B cell (primary cell): ENCODE measurements around the gene HS3ST1. TPM values are rescaled to one million over a fixed set of nuclear protein-coding genes. Genes with fewer than 3 reads are reported as not detected.
A peak's percentile ranks its signal among the peaks of the same experiment; 100 is the strongest.

Experiments
- ATAC-seq: fragments of 200-7000 bp; cut with Tn5 transposase; one replicate; pipeline ENCODE4 v1.10.0; 2021; ENCODE audit warnings: low read depth, mild to moderate bottlenecking, moderate number of reproducible peaks, moderate library complexity
- CTCF ChIA-PET: fragments of 350-600 bp; sonication (Branson Sonifier 250); formaldehyde crosslinking; loops from one replicate; lab custom pipeline; 2021; ENCODE audit warnings: antibody characterized with exemption, inconsistent platforms; lab: Charles Lee
- POLR2A ChIA-PET: fragments of 350-600 bp; sonication (Branson Sonifier 250); formaldehyde crosslinking; loops from one replicate; lab custom pipeline; 2021; ENCODE audit warnings: antibody characterized with exemption; lab: Charles Lee
- DNase-seq: peaks from one replicate; pipeline ENCODE4 v3.0.0; 2013
- H2AFZ ChIP-seq: 2 replicates; pipeline ENCODE4 v1.6.1; 2012; ENCODE audit warnings: mild to moderate bottlenecking, low read depth, low read length; ENCODE audit not compliant: insufficient read depth, poor library complexity, severe bottlenecking
- H3K27ac ChIP-seq, 2 donors: 1 replicate in 1 of 2; 2 replicates in 1 of 2; pipeline ENCODE4 v1.5.1; 2012 to 2013; ENCODE audit warnings: low read length in 2 of 2, mild to moderate bottlenecking in 2 of 2, moderate library complexity in 1 of 2
- H3K27me3 ChIP-seq, 4 experiments: fragments of 200-600 bp in 1 of 4; sonication (generic) in 1 of 4; replicated peaks in 1 of 4; 1 replicate in 2 of 4; 2 replicates in 2 of 4; pipeline versions ENCODE4 v1.6.1 to v1.7.0; 2013 to 2016; ENCODE audit warnings: low read length in 3 of 4, mild to moderate bottlenecking in 2 of 4, mixed read lengths in 1 of 4, moderate library complexity in 1 of 4; ENCODE audit not compliant: insufficient read depth in 4 of 4, control insufficient read depth in 3 of 4; ENCODE audit errors: control extremely low read depth in 1 of 4
- H3K36me3 ChIP-seq, 2 experiments: replicated peaks in 1 of 2; 1 replicate in 1 of 2; 2 replicates in 1 of 2; pipeline versions ENCODE4 v1.6.1 to v1.7.1; 2013; ENCODE audit warnings: low read length in 1 of 2; ENCODE audit not compliant: insufficient read depth in 2 of 2, control insufficient read depth in 1 of 2; ENCODE audit errors: control extremely low read depth in 1 of 2, extremely low read depth in 1 of 2
- H3K4me1 ChIP-seq, 2 donors: fragments of 200-600 bp in 1 of 2; sonication (generic) in 1 of 2; 1 replicate in 1 of 2; 2 replicates in 1 of 2; pipeline versions ENCODE4 v1.5.1 to v1.6.1; 2013 to 2017; ENCODE audit warnings: low read length in 2 of 2; ENCODE audit not compliant: control insufficient read depth in 2 of 2, insufficient read depth in 2 of 2
- H3K4me2 ChIP-seq: replicated peaks from 2 replicates; pipeline ENCODE3; 2012; ENCODE audit warnings: mild to moderate bottlenecking, low read depth, low read length; ENCODE audit not compliant: poor library complexity, severe bottlenecking
- H3K4me3 ChIP-seq, 5 experiments: fragments of 200-600 bp in 1 of 5; sonication (generic) in 1 of 5; 1 replicate in 3 of 5; 2 replicates in 2 of 5; pipeline versions ENCODE4 v1.5.1 to v1.7.0; 2011 to 2016; ENCODE audit warnings: low read length in 4 of 5, mild to moderate bottlenecking in 4 of 5, low read depth in 2 of 5, control low read depth in 1 of 5, moderate library complexity in 1 of 5; ENCODE audit not compliant: insufficient read depth in 1 of 5; ENCODE audit errors: control extremely low read depth in 1 of 5, extremely low read depth in 1 of 5
- H3K79me2 ChIP-seq: fragments of 200-600 bp; sonication (generic); one replicate; pipeline ENCODE4 v1.6.0; 2016; ENCODE audit warnings: low read length; ENCODE audit not compliant: control insufficient read depth, insufficient read depth
- H3K9ac ChIP-seq: fragments of 200-600 bp; sonication (generic); 2 replicates; pipeline ENCODE4 v1.6.1; 2017; ENCODE audit warnings: mild to moderate bottlenecking, low read length, moderate library complexity
- H3K9me3 ChIP-seq, 3 donors: one replicate each; pipeline versions ENCODE4 v1.6.1 to v1.7.1; 2013; ENCODE audit warnings: low read length in 2 of 3; ENCODE audit not compliant: control insufficient read depth in 2 of 3, insufficient read depth in 1 of 3; ENCODE audit errors: control extremely low read depth in 1 of 3
- H4K20me1 ChIP-seq: 2 replicates; pipeline ENCODE4 v1.6.0; 2012; ENCODE audit warnings: mild to moderate bottlenecking, low read length; ENCODE audit not compliant: insufficient read depth, control insufficient read depth, poor library complexity, severe bottlenecking
- H3K27ac Mint-ChIP-seq: one replicate; pipeline ENCODE4 v1.8.0; 2021; ENCODE audit warnings: mixed read lengths
- H3K27me3 Mint-ChIP-seq: one replicate; pipeline ENCODE4 v1.8.0; 2021; ENCODE audit warnings: mixed read lengths
- H3K4me1 Mint-ChIP-seq: one replicate; pipeline ENCODE4 v1.8.0; 2021; ENCODE audit warnings: mixed read lengths
- H3K4me3 Mint-ChIP-seq: one replicate; pipeline ENCODE4 v1.8.0; 2021; ENCODE audit warnings: mixed read lengths
- H3K9me3 Mint-ChIP-seq: one replicate; pipeline ENCODE4 v1.8.0; 2022; ENCODE audit warnings: mixed read lengths; ENCODE audit not compliant: insufficient read depth
- CTCF ChIP-seq: fragments of 200-600 bp; IDR thresholded peaks from one replicate; pipeline ENCODE4 v1.8.0; 2022; ENCODE audit warnings: antibody characterized with exemption, mild to moderate bottlenecking
- EZH2 ChIP-seq: IDR thresholded peaks from 2 replicates; pipeline ENCODE4 v1.6.1; 2012; ENCODE audit warnings: borderline replicate concordance, low read depth, mild to moderate bottlenecking, moderate library complexity, low read length; ENCODE audit not compliant: insufficient read depth, poor library complexity, severe bottlenecking
- WGBS: methylation state at CpG from one replicate; pipeline ENCODE4 v1.1.5; 2013; ENCODE audit warnings: missing lambda C conversion rate; ENCODE audit not compliant: insufficient coverage; 5-methylcytosine and 5-hydroxymethylcytosine counted together
- intact Hi-C: fragments of 100-400 bp; cut with micrococcal nuclease; formaldehyde crosslinking; loops from one replicate; pipeline ENCODE4 v1.10.0; 2022
- polyA plus RNA-seq: library from polyadenylated mRNA; depleted of rRNA; stranded (reverse); fragments of >200 nt; gene quantifications from 2 replicates; pipeline ENCODE4 v1.2.3, GENCODE V29; 2012
- total RNA-seq, 2 donors: library from RNA; stranded (reverse); fragments of 120-200 nt in 1 of 2; gene quantifications; 1 replicate in 1 of 2; 2 replicates in 1 of 2; pipeline versions ENCODE4 v1.2.3 to v1.2.4, GENCODE V29; 2013 to 2022

Gene HS3ST1
- total and polyA plus RNA-seq, 2 donors (not counting 1 experiment from before 2014, with no cell fraction given), result 4.3 to 17.7 TPM

- H3K27ac Mint-ChIP-seq, result peak overlapping the region; percentile 92
- no peak for ATAC-seq
- Histone ChIP-seq H3K9ac (peak overlapping the region; percentile 89), H2AFZ (peak overlapping the region; percentile 91), H4K20me1 (peaks cover 13% of the 10 kb centered on the region), H3K27ac (peak overlapping the region in 1 of 2 donors; percentile 64), H3K79me2 (peaks cover 62% of the 10 kb centered on the region), H3K36me3 (peaks cover 3 to 5% of the 10 kb centered on the region in 2 experiments), H3K27me3 (no peaks in the 10 kb centered on the region), H3K4me3 (peak overlapping the region; percentile 70 to 96 (median 79)), H3K4me2 (peak overlapping the region; percentile 93), H3K4me1 (peaks cover 51 to 56% of the 10 kb centered on the region in 2 donors), H3K9me3 (no peaks in the 10 kb centered on the region)
- H3K9me3 Mint-ChIP-seq, result no peaks in the 10 kb centered on the region
- peak overlapping the region; percentile 88 for H3K4me3 Mint-ChIP-seq
- TF ChIP-seq CTCF (no peak), EZH2 (no peak)
- WGBS, result 11% methylated on average over 27 of the region's 45 CpGs
- ChIA-PET CTCF (interaction anchor here (0.5 to 5.7 kb wide), 12 partner anchors 9 to 873 kb away, joined by 3 to 41 read pairs (median 4); no protein-coding TSS in a partner anchor), POLR2A (no interaction called here)
- peaks cover 66% of the 10 kb centered on the region for H3K4me1 Mint-ChIP-seq
- peak; percentile 29 for DNase-seq
- intact Hi-C loops, result loop anchor here (10.0 kb wide), 2 partner anchors 683 to 963 kb away; no protein-coding TSS in a partner anchor
- no peaks in the 10 kb centered on the region for H3K27me3 Mint-ChIP-seq
These were observed 1.3 kb downstream of the HS3ST1 start for GRCh38 chr4:11427121-11427996.
